H1 (cell line): Measurements from ENCODE around the gene STK36. TPM values are rescaled to one million over a fixed set of nuclear protein-coding genes. Genes with fewer than 3 reads are reported as not detected.

Source experiments
- CTCF ChIA-PET: fragments of 300-600 bp; sonication (Branson Sonifier 250); formaldehyde crosslinking; loops from one replicate; lab custom pipeline; 2021; ENCODE audit not compliant: partially characterized antibody; lab: Charles Lee
- POLR2A ChIA-PET: fragments of 300-600 bp; sonication (Branson Sonifier 250); formaldehyde crosslinking; loops from one replicate; lab custom pipeline; 2021; ENCODE audit warnings: inconsistent platforms; ENCODE audit not compliant: partially characterized antibody; lab: Charles Lee
- DNase-seq, 2 experiments: peaks; one replicate each; pipeline versions ENCODE4 v3.0.0 to v3.0.0-alpha.2; 2010 to 2022; ENCODE audit warnings: low spot score in 2 of 2, low read depth in 1 of 2, mixed read lengths in 1 of 2
- FAIRE-seq: peaks from 2 replicates; lab custom pipeline; 2011; peaks lifted over from hg19 to GRCh38; lab: Jason Lieb, UNC
- H2AFZ ChIP-seq: 2 replicates; pipeline ENCODE4 v1.8.1; 2012; ENCODE audit warnings: low read length, inconsistent platforms
- H2AK5ac ChIP-seq: 2 replicates; pipeline ENCODE4 v1.6.1; 2013; ENCODE audit warnings: low read depth, low read length
- H2BK120ac ChIP-seq: replicated peaks from 2 replicates; pipeline ENCODE3; 2013; ENCODE audit warnings: low read depth, low read length, inconsistent platforms
- H2BK12ac ChIP-seq: 2 replicates; pipeline ENCODE4 v1.6.1; 2013; ENCODE audit warnings: low read depth, low read length
- H2BK15ac ChIP-seq: 2 replicates; pipeline ENCODE4 v1.6.1; 2013; ENCODE audit warnings: low read length
- H2BK20ac ChIP-seq: 2 replicates; pipeline ENCODE4 v1.6.1; 2013; ENCODE audit warnings: low read length
- H2BK5ac ChIP-seq: 2 replicates; pipeline ENCODE4 v1.6.1; 2013; ENCODE audit warnings: low read depth, low read length
- H3K14ac ChIP-seq: 2 replicates; pipeline ENCODE4 v1.6.1; 2013; ENCODE audit warnings: inconsistent platforms; ENCODE audit not compliant: insufficient read length
- H3K18ac ChIP-seq: 2 replicates; pipeline ENCODE4 v1.6.1; 2013; ENCODE audit warnings: low read length; ENCODE audit errors: extremely low read depth
- H3K23ac ChIP-seq: 2 replicates; pipeline ENCODE4 v1.6.1; 2013; ENCODE audit warnings: inconsistent platforms; ENCODE audit not compliant: insufficient read length
- H3K23me2 ChIP-seq: 2 replicates; pipeline ENCODE4 v1.6.1; 2013; ENCODE audit warnings: low read depth, low read length
- H3K27ac ChIP-seq: 2 replicates; pipeline ENCODE4 v1.6.1; 2011; ENCODE audit warnings: low read depth, low read length, inconsistent platforms
- H3K27me3 ChIP-seq, 4 experiments: replicated peaks in 1 of 4; 1 replicate in 1 of 4; 2 replicates in 3 of 4; pipeline versions ENCODE4 v1.6.1 to v1.8.1; 2011 to 2013; ENCODE audit warnings: low read length in 3 of 4, mild to moderate bottlenecking in 3 of 4, inconsistent platforms in 2 of 4, mixed read lengths in 2 of 4, moderate library complexity in 1 of 4; ENCODE audit not compliant: control insufficient read depth in 3 of 4, insufficient read depth in 3 of 4; ENCODE audit errors: extremely low read depth in 1 of 4
- H3K36me3 ChIP-seq, 4 experiments: 2 replicates each; pipeline versions ENCODE4 v1.6.1 to v1.8.1; 2011 to 2013; ENCODE audit warnings: mild to moderate bottlenecking in 4 of 4, low read length in 3 of 4, moderate library complexity in 2 of 4, control low read depth in 1 of 4, inconsistent platforms in 1 of 4; ENCODE audit not compliant: insufficient read depth in 4 of 4, control insufficient read depth in 2 of 4
- H3K4ac ChIP-seq: replicated peaks from 2 replicates; pipeline ENCODE3; 2013; ENCODE audit warnings: low read length, low read depth, mixed read lengths, inconsistent platforms; ENCODE audit not compliant: insufficient read length
- H3K4me1 ChIP-seq, 4 experiments: replicated peaks in 1 of 4; 1 replicate in 1 of 4; 2 replicates in 3 of 4; pipeline versions ENCODE4 v1.6.1 to v1.8.1; 2011 to 2013; ENCODE audit warnings: low read length in 3 of 4, inconsistent platforms in 2 of 4, mixed read lengths in 1 of 4; ENCODE audit not compliant: insufficient read depth in 4 of 4, control insufficient read depth in 3 of 4
- H3K4me2 ChIP-seq, 2 experiments: 2 replicates each; pipeline versions ENCODE4 v1.6.1 to v1.8.1; 2011 to 2013; ENCODE audit warnings: low read depth in 2 of 2, low read length in 2 of 2, control low read depth in 1 of 2, inconsistent platforms in 1 of 2, mild to moderate bottlenecking in 1 of 2; ENCODE audit not compliant: insufficient read depth in 1 of 2
- H3K4me3 ChIP-seq, 4 experiments: fragments of 200-600, 300-600 bp in 1 of 4; sonication (generic), shearing (Covaris generic), sonication (Bioruptor Twin) in 1 of 4; 2 replicates each; pipeline versions ENCODE4 v1.5.1 to v1.8.1; 2011 to 2016; ENCODE audit warnings: low read length in 4 of 4, low read depth in 3 of 4, control low read depth in 2 of 4, inconsistent platforms in 2 of 4, mild to moderate bottlenecking in 2 of 4, mixed read lengths in 1 of 4, moderate library complexity in 1 of 4; ENCODE audit not compliant: insufficient read depth in 2 of 4; ENCODE audit errors: extremely low read depth in 1 of 4
- H3K56ac ChIP-seq: replicated peaks from 2 replicates; pipeline ENCODE3; 2013; ENCODE audit warnings: low read depth, mild to moderate bottlenecking, mixed read lengths, low read length, inconsistent platforms; ENCODE audit not compliant: insufficient read length
- H3K79me1 ChIP-seq: 2 replicates; pipeline ENCODE4 v1.6.1; 2013; ENCODE audit warnings: low read depth, low read length, control low read depth
- H3K79me2 ChIP-seq, 2 experiments: 2 replicates each; pipeline versions ENCODE4 v1.6.1 to v1.8.1; 2012 to 2013; ENCODE audit warnings: low read length in 2 of 2, mild to moderate bottlenecking in 2 of 2, inconsistent platforms in 1 of 2; ENCODE audit not compliant: insufficient read depth in 2 of 2, control insufficient read depth in 1 of 2
- H3K9ac ChIP-seq, 4 experiments: replicated peaks in 1 of 4; 1 replicate in 1 of 4; 2 replicates in 3 of 4; pipeline versions ENCODE4 v1.6.1 to v1.8.1; 2011 to 2013; ENCODE audit warnings: low read depth in 3 of 4, low read length in 3 of 4, control low read depth in 2 of 4, mild to moderate bottlenecking in 2 of 4, moderate library complexity in 2 of 4, inconsistent platforms in 1 of 4; ENCODE audit errors: extremely low read depth in 1 of 4
- H3K9me3 ChIP-seq, 2 experiments: 2 replicates each; pipeline versions ENCODE4 v1.6.1 to v1.8.1; 2012 to 2013; ENCODE audit warnings: mild to moderate bottlenecking in 2 of 2, moderate library complexity in 2 of 2, control low read depth in 1 of 2, inconsistent platforms in 1 of 2, low read depth in 1 of 2, low read length in 1 of 2, mixed read lengths in 1 of 2; ENCODE audit not compliant: insufficient read depth in 2 of 2
- H4K20me1 ChIP-seq, 2 experiments: replicated peaks in 1 of 2; 2 replicates each; pipeline versions ENCODE3 to v1.8.1; 2011 to 2013; ENCODE audit warnings: inconsistent platforms in 2 of 2, low read length in 2 of 2, mild to moderate bottlenecking in 1 of 2; ENCODE audit not compliant: insufficient read depth in 2 of 2, control insufficient read depth in 1 of 2
- H4K5ac ChIP-seq: 2 replicates; pipeline ENCODE4 v1.6.1; 2013; ENCODE audit warnings: low read length, low read depth, mixed read lengths, inconsistent platforms; ENCODE audit not compliant: insufficient read length
- H4K8ac ChIP-seq: 2 replicates; pipeline ENCODE4 v1.8.0; 2013; ENCODE audit warnings: mild to moderate bottlenecking, moderate library complexity, low read length, inconsistent platforms; ENCODE audit not compliant: insufficient read depth; ENCODE audit errors: extremely low read depth
- H4K91ac ChIP-seq: replicated peaks from 2 replicates; pipeline ENCODE3; 2013; ENCODE audit warnings: low read length, mixed read lengths, inconsistent platforms; ENCODE audit not compliant: insufficient read length
- BACH1 ChIP-seq: IDR thresholded peaks from 2 replicates; pipeline ENCODE4 v1.6.1; 2012; ENCODE audit warnings: low read length, improper control_type of control experiment
- JUN ChIP-seq: IDR thresholded peaks from 2 replicates; pipeline ENCODE4 v1.6.1; 2011; ENCODE audit warnings: low read depth, mild to moderate bottlenecking, improper control_type of control experiment, low read length
- KDM1A ChIP-seq: fragments of 200-600, 300-600 bp; sonication (generic); IDR thresholded peaks from 2 replicates; pipeline ENCODE4 v1.7.1; 2016; ENCODE audit warnings: mild to moderate bottlenecking, low read length, borderline replicate concordance
- NANOG ChIP-seq: IDR thresholded peaks from 2 replicates; pipeline ENCODE4 v1.6.1; 2011; ENCODE audit warnings: low read length, low read depth, mild to moderate bottlenecking, inconsistent platforms; ENCODE audit not compliant: insufficient read depth, poor library complexity, severe bottlenecking
- POU5F1 ChIP-seq: IDR thresholded peaks from 2 replicates; pipeline ENCODE4 v1.6.1; 2011; ENCODE audit warnings: low read depth, mild to moderate bottlenecking, low read length, moderate library complexity
- SIN3A ChIP-seq, 2 experiments: IDR thresholded peaks in 1 of 2; conservative IDR thresholded peaks in 1 of 2; 2 replicates each; pipeline ENCODE4 v1.6.1; 2011 to 2012; ENCODE audit warnings: low read length in 2 of 2, improper control_type of control experiment in 1 of 2, low read depth in 1 of 2, mild to moderate bottlenecking in 1 of 2
- SIRT6 ChIP-seq: IDR thresholded peaks from one replicate; pipeline ENCODE4 v1.7.1; 2012; ENCODE audit warnings: low read length, inconsistent platforms
- SRF ChIP-seq: IDR thresholded peaks from 2 replicates; pipeline ENCODE4 v1.6.1; 2011; ENCODE audit warnings: mild to moderate bottlenecking, low read depth, low read length, moderate library complexity
- SUZ12 ChIP-seq: fragments of 200-600 bp; sonication (generic); IDR thresholded peaks from 2 replicates; pipeline ENCODE4 v1.6.1; 2012; ENCODE audit warnings: mild to moderate bottlenecking, inconsistent platforms, low read length, moderate library complexity, mixed read lengths
- USF2 ChIP-seq: IDR thresholded peaks from 2 replicates; pipeline ENCODE4 v1.6.1; 2011; ENCODE audit warnings: low read length, improper control_type of control experiment
- WGBS, 2 experiments: shearing (Covaris generic) in 1 of 2; methylation state at CpG; one replicate each; pipeline versions ENCODE4 v1.1.6 to v1.1.7; 2013 to 2015; ENCODE audit warnings: low lambda C conversion rate in 2 of 2, mixed read lengths in 2 of 2, inconsistent platforms in 1 of 2, low coverage in 1 of 2, missing lambda C conversion rate in 1 of 2; ENCODE audit not compliant: insufficient replicate concordance in 2 of 2, insufficient coverage in 1 of 2, insufficient read length in 1 of 2; ENCODE audit errors: extremely low coverage in 1 of 2, missing lambda C conversion rate in 1 of 2; 5-methylcytosine and 5-hydroxymethylcytosine counted together
- polyA plus RNA-seq, 7 experiments: library from polyadenylated mRNA; depleted of rRNA in 3 of 7; stranded (reverse) in 5 of 7; unstranded in 2 of 7; fragments of >200 nt in 5 of 7; fragments of 200-250 nt in 2 of 7; gene quantifications; 1 replicate in 5 of 7; 2 replicates in 1 of 7; 4 replicates in 1 of 7; pipeline versions ENCODE4 v1.2.1 to v1.2.3, GENCODE V29; 2011 to 2013; ENCODE audit warnings: missing spikeins in 2 of 7, mixed read lengths in 2 of 7
- total RNA-seq: library from RNA; stranded (reverse); fragmentation: NEBNext Ultra II Directional; extraction: Animal tissue kit (Norgen Biotek cat#: 25700); gene quantifications from 2 replicates; pipeline ENCODE4 v1.2.1, GENCODE V29; 2021
- TF ChIP-seq, protein P1 (sequence below): IDR thresholded peaks from 2 replicates; pipeline ENCODE4 v1.6.1; 2012; ENCODE audit warnings: inconsistent platforms

Gene STK36
- total and polyA plus RNA-seq, 2 of the 8 experiments (the other 6 are each of a cell fraction or from before 2014, with no cell fraction given) = 41.4 to 57.6 TPM

DNA sequence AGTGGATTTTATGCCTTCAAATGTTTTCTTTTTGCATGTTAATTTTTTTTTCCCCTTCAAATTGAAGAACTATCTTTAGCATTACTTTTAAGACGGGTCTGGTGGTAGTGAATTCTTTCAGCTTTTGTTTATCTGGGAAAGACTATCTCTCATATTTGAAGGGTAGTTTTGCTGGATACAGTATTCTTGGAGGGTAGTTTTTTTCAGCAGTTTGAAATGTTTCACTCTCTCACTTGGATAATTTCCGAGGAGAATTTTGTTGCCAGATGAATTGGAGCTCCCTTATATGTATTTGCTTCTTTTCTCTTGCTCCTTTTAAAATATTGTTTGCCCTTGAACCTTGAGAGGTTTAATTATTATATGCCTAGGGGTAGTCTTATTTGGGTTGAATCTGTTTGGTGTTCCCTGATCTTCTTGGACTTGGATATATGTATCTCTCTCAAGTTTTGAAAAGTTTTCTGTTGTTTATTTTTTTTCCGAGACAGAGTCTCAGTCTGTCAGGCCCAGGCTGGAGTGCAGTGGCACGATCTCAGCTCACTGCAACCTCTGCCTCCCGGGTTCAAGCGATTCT is 54.2 kb downstream of the STK36 start:
- H3K18ac ChIP-seq = no peak overlapping the region
- H3K14ac ChIP-seq = no peak overlapping the region
- H2BK120ac ChIP-seq = no peak overlapping the region
- no peak overlapping the region for H2BK20ac ChIP-seq
- peaks cover 0 to 8% (median under 1%) of the 10 kb centered on the region in 4 experiments; a peak in 3 of 7 replicates for H3K4me1 ChIP-seq
- DNase-seq (no peak), FAIRE-seq (no peak)
- H2BK5ac ChIP-seq = no peak overlapping the region
- ChIA-PET POLR2A (interaction anchor here (0.6 kb wide), 2 partner anchors 20 to 429 kb away, joined by 3 read pairs; no protein-coding TSS in a partner anchor), CTCF (interaction anchor here (0.9 to 5.6 kb wide), 10 partner anchors 9 to 456 kb away, joined by 3 to 83 read pairs (median 8); partner anchors contain the start of gene TTLL4)
- H3K79me2 ChIP-seq = peaks cover 5 to 72% of the 10 kb centered on the region in 2 experiments; a peak in 3 of 4 replicates
- no peaks in the 10 kb centered on the region for H3K23me2 ChIP-seq
- no peak overlapping the region for H3K4me3 ChIP-seq
- no peaks in the 10 kb centered on the region for H4K20me1 ChIP-seq
- H3K9ac ChIP-seq = no peak overlapping the region
- H2BK15ac ChIP-seq = no peak overlapping the region
- H3K4me2 ChIP-seq = no peak overlapping the region
- H4K8ac ChIP-seq = no peak overlapping the region
- H3K9me3 ChIP-seq = peaks cover 0 to 3% of the 10 kb centered on the region in 2 experiments; a peak in 1 of 4 replicates
- H3K56ac ChIP-seq = no peak overlapping the region
- no peak overlapping the region for H3K23ac ChIP-seq
- no peak overlapping the region for H2AFZ ChIP-seq
- H4K5ac ChIP-seq = no peak overlapping the region
- H3K79me1 ChIP-seq = peaks cover 7% of the 10 kb centered on the region; the same call in 1 of the 2 replicates
- peaks cover 0 to 5% (median 0%) of the 10 kb centered on the region in 4 experiments; a peak in 1 of 8 replicates for H3K36me3 ChIP-seq
- no peak overlapping the region for H3K27ac ChIP-seq
- H4K91ac ChIP-seq = no peak overlapping the region
- WGBS, 2 experiments = 91% methylated on average over 6 of the region's 6 CpGs; no CpG with 5 or more reads in 1 of the 2 experiments
- no peak overlapping the region for H3K4ac ChIP-seq
- H3K27me3 ChIP-seq = no peaks in the 10 kb centered on the region
- no peak overlapping the region for H2AK5ac ChIP-seq
- H2BK12ac ChIP-seq = no peak overlapping the region
- TF ChIP-seq, protein P1, sequence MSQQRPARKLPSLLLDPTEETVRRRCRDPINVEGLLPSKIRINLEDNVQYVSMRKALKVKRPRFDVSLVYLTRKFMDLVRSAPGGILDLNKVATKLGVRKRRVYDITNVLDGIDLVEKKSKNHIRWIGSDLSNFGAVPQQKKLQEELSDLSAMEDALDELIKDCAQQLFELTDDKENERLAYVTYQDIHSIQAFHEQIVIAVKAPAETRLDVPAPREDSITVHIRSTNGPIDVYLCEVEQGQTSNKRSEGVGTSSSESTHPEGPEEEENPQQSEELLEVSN = no peak
- no peak for TF ChIP-seq SIN3A (conservative IDR thresholded peaks at IDR 0.05 in 1 of 2, IDR thresholded peaks at IDR 0.05 in 1 of 2; ENCODE audit: low read depth in 1 of 2, low read length in 2 of 2)
- TF ChIP-seq POU5F1 = no peak
- TF ChIP-seq SUZ12 = no peak
- no peak for TF ChIP-seq JUN
- TF ChIP-seq BACH1 = no peak
- TF ChIP-seq USF2 = no peak
- TF ChIP-seq SIRT6 = no peak
- TF ChIP-seq SRF = no peak
- TF ChIP-seq NANOG = no peak
- no peak for TF ChIP-seq KDM1A
